ENCODE results near the gene SH2D3C.

The SH2D3C gene

GRCh38 chr9:127778280-127779135 lies at the start of gene SH2D3C:
Gene SH2D3C (minus strand): TSS chr9:127778666. CDS start chr9:127778627, 39 bp downstream.
- no peak for DNase-seq

GRCh38 chr9:127826253-127826913 lies 47.9 kb upstream of the SH2D3C start:
- no peak for DNase-seq

GRCh38 chr9:127825319-127826051 lies 47.0 kb upstream of the SH2D3C start:
- no peak for DNase-seq

GRCh38 chr9:127822108-127822507 lies 43.6 kb upstream of the SH2D3C start:
- DNase-seq: no peak

GRCh38 chr9:127818574-127818973 lies 40.1 kb upstream of the SH2D3C start:
- no peak for DNase-seq

GRCh38 chr9:127817881-127818434 lies 39.5 kb upstream of the SH2D3C start:
- no peak for DNase-seq

GRCh38 chr9:127816728-127817127 lies 38.3 kb upstream of the SH2D3C start:
- no peak for DNase-seq

- no peak for DNase-seq
Measured at GRCh38 chr9:127816362-127816725, 37.9 kb upstream of the SH2D3C start.

GRCh38 chr9:127815512-127816361 lies 37.3 kb upstream of the SH2D3C start:
- no peak for DNase-seq

- no peak for DNase-seq
Measured at GRCh38 chr9:127814619-127815511, 36.4 kb upstream of the SH2D3C start.

- DNase-seq: no peak
Measured at GRCh38 chr9:127813686-127814226, 35.3 kb upstream of the SH2D3C start.

GRCh38 chr9:127812936-127813675 lies 34.6 kb upstream of the SH2D3C start:
- no peak for DNase-seq

- DNase-seq: no peak
Measured at GRCh38 chr9:127812011-127812410, 33.5 kb upstream of the SH2D3C start.

GRCh38 chr9:127810378-127811187 lies 32.1 kb upstream of the SH2D3C start:
- DNase-seq: no peak

- no peak for DNase-seq
Measured at GRCh38 chr9:127809540-127810377, 31.3 kb upstream of the SH2D3C start.

GRCh38 chr9:127809002-127809539 lies 30.6 kb upstream of the SH2D3C start:
- no peak for DNase-seq

- DNase-seq: no peak
Measured at GRCh38 chr9:127808347-127809001, 30.0 kb upstream of the SH2D3C start.
